ENCODE data around the gene GTF2A2.

GTF2A2 gene

DNA sequence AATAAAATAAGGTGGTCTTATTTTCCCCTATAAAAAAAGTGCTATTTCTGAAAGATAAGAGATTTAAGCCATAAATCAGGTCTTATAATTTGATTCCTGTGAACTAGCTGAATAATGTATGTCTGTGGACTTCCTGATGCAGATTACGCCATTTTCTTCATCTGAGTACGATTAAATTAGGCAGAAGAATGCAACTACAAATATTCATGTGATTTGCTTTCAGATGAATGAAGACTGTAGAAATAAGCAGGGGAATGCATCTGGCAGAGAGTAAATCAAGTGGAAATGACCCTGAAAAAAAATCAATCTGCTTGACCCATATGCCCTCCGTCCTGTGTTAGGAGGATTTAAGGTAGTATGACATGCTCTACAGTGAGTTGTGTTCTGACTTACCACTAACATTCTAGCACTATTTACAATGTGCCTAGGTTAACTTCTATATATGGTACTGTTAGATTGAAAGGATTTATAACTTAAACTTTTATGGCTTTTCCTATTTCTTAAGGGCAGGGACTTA lies 17.1 kb upstream of the GTF2A2 start:
- no peak overlapping the region for H3K4me3 ChIP-seq (ENCODE audit: control insufficient read depth, low read depth, low read length)
- TF ChIP-seq CTCF (IDR thresholded peaks at IDR 0.05; ENCODE audit: control insufficient read depth, insufficient read depth, low read depth, low read length, missing control alignments) = no peak
- DNase-seq (ENCODE audit: low read depth) = no peak

- TF ChIP-seq CTCF (IDR thresholded peaks at IDR 0.05; ENCODE audit: control insufficient read depth, insufficient read depth, low read depth, low read length, missing control alignments) = no peak
- DNase-seq (ENCODE audit: low read depth) = no peak
Measured at GRCh38 chr15:59668556-59668955, 11.2 kb upstream of the GTF2A2 start.

GRCh38 chr15:59662260-59662659 lies 4.9 kb upstream of the GTF2A2 start:
- no peak overlapping the region for H3K4me3 ChIP-seq (ENCODE audit: control insufficient read depth, low read depth, low read length)
- DNase-seq (ENCODE audit: low read depth) = peak; percentile 23
- TF ChIP-seq CTCF (IDR thresholded peaks at IDR 0.05; ENCODE audit: control insufficient read depth, insufficient read depth, low read depth, low read length, missing control alignments) = no peak

More at GRCh38 chr15:59668556-59668955, 11.2 kb upstream of the GTF2A2 start:
- no peak overlapping the region for H3K4me3 ChIP-seq (ENCODE audit: control insufficient read depth, low read depth, low read length)

GRCh38 chr15:59659366-59659765 lies 2.1 kb upstream of the GTF2A2 start:
- DNase-seq (ENCODE audit: low read depth) = no peak
- no peak for TF ChIP-seq CTCF (IDR thresholded peaks at IDR 0.05; ENCODE audit: control insufficient read depth, insufficient read depth, low read depth, low read length, missing control alignments)
- no peak overlapping the region for H3K4me3 ChIP-seq (ENCODE audit: control insufficient read depth, low read depth, low read length)

DNA sequence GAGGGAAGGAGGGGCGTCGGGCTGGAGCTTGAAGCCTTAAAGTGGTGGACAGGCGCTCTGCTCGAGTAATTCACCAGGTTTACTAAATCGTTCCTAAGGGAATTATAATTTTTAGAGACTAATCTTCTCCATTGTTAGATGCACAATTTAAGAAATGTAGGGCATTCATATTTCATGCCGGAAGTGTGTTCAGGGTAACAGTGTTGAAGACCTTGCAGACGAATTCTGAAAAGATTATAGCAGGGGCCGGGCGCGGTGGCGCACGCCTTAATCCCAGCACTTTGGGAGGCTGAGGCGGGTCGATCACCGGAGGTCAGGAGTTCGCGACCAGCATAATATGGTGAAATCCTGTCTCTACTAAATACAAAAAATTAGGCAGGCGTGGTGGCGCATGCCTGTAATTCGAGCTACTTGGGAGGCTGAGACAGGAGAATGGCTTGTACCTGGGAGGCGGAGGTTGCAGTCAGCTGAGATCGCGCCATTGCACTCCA lies 365 bp upstream of the GTF2A2 start:
- TF ChIP-seq CTCF (IDR thresholded peaks at IDR 0.05; ENCODE audit: control insufficient read depth, insufficient read depth, low read depth, low read length, missing control alignments) = no peak
- peak overlapping the region; percentile 83 for H3K4me3 ChIP-seq (ENCODE audit: control insufficient read depth, low read depth, low read length)
- no peak for DNase-seq (ENCODE audit: low read depth)

DNA sequence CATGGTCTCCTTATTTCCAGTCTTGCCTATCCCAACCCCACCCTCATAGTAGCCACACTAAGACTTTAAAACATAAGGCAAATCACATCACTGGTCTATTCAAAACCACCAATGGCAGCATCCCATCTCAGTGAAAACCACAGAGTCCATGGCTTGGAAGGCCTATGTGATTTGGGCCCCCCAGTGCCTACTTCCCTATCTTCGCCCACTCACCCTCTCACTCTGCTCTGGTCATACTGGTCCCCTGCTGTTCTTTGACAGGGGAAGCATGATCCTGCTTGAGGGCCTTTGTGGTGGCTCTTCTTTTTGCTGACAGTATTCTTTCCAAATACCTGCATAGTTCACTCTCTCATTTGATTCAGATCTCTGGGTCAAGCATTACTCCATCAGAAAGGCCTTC lies 3.3 kb downstream of the GTF2A2 start:
- H3K4me3 ChIP-seq (ENCODE audit: control insufficient read depth, low read depth, low read length) = no peak overlapping the region
- TF ChIP-seq CTCF (IDR thresholded peaks at IDR 0.05; ENCODE audit: control insufficient read depth, insufficient read depth, low read depth, low read length, missing control alignments) = no peak
- DNase-seq (ENCODE audit: low read depth) = no peak

DNA sequence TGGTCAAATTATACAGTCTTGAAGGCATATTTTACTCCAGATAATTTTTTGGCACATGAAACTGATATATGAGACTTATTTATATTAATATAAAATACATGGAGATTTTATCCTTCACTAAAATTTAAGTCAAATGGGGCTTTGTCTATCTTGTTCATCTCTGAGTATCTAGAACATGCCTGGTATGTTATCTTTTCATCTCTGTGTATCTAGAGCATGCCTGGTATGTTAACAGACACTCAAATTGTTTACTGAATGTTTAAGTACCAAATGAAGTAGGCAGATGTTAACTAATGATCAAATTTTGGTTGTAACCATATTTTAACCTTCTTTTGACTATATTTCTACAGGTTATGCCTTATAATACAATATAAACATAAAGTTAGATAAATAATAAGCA lies 7.7 kb downstream of the GTF2A2 start:
- H3K4me3 ChIP-seq (ENCODE audit: control insufficient read depth, low read depth, low read length) = no peak overlapping the region
- no peak for DNase-seq (ENCODE audit: low read depth)
- TF ChIP-seq CTCF (IDR thresholded peaks at IDR 0.05; ENCODE audit: control insufficient read depth, insufficient read depth, low read depth, low read length, missing control alignments) = no peak

Measured in AG09309 (cell line).